GM21737 (cell line): ENCODE results near the gene MAML2.

Experiments used
- ATAC-seq: cut with Tn5 transposase; IDR thresholded peaks from one replicate; pipeline ENCODE4 v1.9.1; 2021; ENCODE audit warnings: mild to moderate bottlenecking, moderate library complexity; ENCODE audit not compliant: unreplicated experiment

The MAML2 gene

DNA sequence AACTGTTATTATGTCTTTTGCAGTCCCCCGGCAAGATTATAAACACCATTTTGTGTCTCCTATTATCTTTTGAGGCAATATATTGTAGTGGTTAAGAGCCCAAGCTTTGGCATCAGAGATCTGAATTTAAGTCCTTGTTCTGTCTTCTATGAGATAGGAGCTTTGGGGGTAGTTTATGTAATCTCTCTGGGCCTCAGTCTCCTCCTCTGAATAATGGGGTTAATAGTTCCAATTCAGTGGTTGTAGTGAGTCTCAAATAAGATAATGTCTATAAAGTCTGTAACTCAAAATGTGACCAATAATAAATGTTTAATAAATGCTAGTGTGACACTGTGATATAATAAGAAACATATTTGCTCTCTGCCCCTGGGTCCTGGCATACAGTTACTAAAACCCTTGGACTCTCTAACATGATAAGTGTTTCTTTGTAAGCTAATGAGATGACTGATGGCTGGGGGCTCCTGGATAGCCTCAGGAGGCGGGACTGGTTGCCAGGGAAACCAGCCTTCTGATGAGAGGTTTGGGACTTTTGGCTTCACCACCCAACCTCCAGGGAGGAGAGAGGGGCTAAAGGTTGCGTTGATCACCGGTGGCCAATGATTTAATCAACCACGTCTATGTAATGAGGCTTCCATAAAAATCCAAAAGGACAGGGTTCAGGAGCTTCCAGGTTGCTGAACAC is 235.7 kb downstream of the MAML2 start:
- no peak for ATAC-seq

DNA sequence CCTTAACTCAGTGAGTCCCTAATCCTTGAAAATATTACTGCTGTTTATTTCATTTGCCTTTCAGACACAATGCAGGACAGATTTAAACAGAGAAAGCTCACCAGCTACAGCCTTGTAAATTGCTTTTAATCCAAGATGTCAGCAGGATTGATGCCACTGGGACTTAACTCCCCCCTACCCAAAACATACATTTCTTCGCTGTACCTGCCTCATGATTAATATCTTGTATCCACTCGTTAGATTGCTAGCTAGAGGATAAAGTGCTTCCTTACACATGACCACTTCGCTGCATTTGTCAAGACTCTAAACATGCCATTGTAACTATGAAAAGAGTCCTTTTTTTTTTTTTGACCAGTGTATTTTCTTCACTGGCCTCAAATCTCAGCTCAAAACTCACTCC is 236.3 kb downstream of the MAML2 start:
- ATAC-seq: no peak

DNA sequence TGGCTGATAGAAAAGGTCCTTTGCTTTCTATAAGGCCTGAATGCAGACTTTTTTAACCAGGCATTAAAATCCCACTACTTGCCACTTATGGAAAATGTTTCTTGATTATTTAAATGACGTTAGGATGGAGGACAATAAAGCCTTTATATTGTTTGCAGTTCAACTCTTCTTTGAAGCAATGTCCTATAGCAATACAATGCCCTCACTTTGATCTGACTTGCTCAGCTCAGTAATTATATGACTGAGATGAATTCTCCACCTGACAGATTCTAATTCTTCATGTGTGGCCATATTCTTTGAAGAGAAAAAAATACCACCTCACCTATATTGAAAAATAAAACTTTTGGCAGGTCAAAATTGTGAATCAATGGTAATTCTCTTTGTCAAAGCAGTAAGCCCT is 237.1 kb downstream of the MAML2 start:
- ATAC-seq: no peak

DNA sequence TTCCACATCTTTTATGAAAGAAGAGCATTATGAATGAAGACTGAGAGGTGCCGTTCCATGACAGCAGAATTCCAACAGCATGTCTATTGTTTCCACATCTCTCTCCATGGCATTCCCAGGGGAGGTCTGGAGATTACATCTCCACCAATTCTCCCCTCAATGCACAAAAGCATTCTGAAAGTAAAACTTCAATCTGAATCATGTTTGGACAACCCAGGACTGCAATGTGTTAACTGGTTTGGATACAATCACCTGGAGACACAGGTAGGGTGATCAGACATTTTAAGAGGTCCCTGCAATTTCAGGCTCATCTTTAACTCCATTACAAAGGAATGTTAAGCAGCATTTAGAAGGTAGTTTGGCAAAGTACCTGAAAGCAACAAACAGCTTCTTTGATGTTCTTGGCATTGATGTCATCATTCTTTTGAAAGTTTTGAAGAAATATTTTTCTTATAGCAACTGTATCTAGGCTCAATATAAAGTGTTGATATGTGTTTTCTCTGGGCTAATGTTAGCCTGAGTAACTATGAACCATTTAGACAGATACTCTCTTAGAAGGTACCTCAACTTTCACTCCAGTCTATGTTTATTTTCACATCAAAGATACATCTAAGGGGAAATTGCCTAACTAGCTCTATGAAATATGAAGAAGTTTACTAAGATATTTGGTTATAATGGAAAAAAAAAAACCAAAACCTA is 237.6 kb downstream of the MAML2 start:
- no peak for ATAC-seq

- ATAC-seq: no peak
Observed at GRCh38 chr11:96104496-96104895, 238.5 kb downstream of the MAML2 start.

DNA sequence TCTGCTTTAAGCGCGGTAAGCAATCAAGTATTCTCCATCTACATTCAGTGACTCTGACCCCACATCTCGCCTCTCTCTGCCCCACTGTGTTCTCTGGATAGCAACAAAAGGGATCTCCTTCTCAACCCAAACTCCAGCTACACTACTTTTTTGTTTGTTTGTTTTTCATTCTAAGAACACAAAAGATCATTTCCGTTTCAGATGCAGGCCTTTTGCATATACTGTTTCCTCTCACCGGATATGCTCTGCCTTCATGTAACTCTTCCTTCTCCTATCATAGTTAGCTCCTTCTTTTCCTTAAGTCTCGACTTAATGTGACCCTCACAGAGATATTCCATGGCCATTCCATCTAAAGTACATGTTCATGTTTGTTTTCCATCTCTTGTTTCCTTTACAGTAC is 239.3 kb downstream of the MAML2 start:
- ATAC-seq: no peak

DNA sequence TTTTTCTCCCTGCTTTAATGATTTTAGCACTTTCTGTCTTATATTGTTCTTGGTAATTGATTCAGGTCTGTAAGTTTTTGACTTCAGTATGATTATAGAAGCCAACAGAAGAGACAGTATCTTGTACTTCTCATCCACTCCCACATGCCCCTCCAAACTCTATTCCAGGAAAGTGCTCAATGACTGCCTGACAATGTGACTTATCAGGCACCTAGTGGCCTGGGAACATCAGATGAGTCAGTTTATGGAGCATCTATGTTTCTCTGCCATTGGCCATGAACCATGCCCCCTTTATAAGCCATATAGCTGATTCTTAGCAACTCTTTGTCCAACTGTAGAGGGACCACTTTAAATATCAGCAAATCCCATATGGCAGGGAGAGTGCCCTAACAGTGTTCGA is 239.9 kb downstream of the MAML2 start:
- no peak for ATAC-seq

- no peak for ATAC-seq
Observed at GRCh38 chr11:96102664-96103078, 240.3 kb downstream of the MAML2 start.

DNA sequence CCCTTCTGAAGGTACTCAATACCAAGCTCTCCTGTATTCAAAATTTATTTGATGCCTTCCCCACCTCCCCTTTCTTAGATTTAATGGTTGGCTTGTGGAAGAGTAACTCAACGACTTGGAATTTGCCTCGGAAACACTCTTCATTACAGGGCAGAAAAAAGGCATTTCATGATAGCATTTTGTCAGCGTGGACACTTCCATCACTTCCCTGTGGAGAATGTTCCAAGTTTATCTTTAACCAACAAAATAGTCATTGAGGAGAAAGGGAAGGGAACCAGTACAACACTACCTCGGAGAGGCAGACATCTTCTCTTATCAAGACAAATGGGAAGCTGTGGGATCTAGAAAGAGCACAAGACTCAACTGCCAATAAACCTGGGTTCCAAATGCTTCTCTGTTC is 241.8 kb downstream of the MAML2 start:
- ATAC-seq: no peak

- no peak for ATAC-seq
Observed at GRCh38 chr11:96098511-96099241, 244.3 kb downstream of the MAML2 start.

GRCh38 chr11:96097844-96098421 is 245.1 kb downstream of the MAML2 start:
- ATAC-seq: no peak

DNA sequence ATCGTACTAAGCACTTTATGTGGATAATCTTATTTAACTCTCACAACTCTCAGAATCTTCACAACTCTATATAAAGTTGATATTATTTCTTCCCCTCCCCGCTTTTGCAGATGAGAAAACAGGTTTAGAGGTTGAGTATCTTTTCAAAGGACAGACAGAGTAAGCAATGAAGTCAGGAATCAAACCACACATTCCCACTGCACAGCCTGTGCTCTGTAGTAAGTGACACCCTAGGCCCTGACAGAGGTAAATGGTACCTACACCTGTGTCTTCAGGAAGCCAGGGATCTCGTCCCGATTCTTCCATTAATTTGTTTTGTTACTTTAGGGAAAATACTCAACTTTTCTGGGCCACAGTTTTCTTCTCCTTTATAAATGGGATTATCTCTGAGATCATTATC is 246.6 kb downstream of the MAML2 start:
- ATAC-seq: no peak

DNA sequence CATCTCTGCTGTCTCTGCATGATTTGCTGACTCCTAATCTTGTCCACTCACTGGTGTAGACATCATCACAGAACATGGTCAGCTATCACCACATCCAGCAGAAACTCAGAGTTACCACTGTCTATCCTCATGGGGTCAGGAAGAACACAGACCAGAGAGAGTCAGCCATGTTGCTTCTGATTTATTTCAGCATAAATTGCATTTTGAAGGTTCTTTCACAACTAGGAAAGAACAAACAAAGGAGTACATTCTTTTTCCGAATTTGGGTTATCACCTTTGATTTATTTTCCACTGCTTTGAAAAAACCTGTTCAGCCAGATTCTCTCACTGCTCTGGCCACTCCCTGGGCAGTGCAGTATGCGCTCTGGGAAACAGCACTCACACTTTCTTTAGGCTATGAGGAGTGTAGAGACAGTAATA is 247.1 kb downstream of the MAML2 start:
- no peak for ATAC-seq

DNA sequence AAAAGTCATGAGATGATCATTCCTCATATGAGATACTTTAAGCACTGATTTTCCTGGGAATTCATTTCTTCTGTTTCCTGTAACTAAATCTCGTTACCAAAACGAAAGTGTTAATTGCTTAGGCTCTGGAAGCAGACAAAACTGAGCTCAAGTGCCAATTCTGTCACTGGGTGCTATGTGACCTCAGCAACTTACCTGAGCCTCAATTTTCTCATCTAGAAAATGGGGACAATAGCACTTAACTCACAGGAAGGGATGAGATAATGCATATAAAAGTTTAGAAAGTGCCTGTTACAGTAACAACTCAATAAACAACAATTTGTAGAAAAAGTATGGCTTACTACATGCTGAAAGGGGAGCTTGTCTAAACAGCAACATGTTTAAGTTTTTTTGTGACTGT is 248.8 kb downstream of the MAML2 start:
- ATAC-seq: no peak

DNA sequence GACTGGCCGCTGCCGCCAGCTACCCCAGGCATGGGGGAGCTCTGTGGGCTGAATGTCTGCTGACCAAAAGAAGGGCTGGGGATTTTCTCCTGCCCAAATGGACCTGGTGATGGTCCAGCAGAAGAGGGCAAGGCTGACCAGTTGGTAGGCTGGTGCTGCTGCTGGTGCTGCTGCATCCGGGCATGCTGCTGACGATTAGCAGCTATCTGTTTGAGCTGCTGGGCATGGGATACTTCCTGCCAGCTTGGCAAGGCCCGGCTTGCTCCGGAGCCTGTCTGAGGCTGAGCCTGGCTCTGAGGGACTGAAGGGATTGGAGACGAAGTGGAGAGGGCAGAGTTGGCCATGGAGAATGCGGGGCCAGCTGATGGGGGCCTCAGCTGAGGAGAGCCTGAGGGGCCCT is 250.5 kb downstream of the MAML2 start:
- no peak for ATAC-seq

DNA sequence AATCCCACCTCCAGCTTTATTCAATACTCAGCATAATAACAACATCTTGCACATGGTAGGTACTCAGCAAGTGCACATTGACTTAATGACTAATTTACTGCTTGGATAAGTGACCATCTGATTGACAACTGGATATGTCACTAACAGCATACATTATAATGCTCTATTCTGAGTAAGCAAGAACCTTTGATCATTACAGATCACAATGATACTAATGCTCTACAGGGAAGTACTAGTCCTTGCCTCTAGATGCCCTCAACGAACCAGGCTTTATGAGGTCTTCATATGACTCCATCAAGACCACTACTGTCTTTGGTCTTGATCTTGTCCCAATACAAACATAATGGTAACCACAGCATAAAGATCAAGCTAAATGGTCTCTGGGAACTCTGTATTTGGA is 251.5 kb downstream of the MAML2 start:
- no peak for ATAC-seq

DNA sequence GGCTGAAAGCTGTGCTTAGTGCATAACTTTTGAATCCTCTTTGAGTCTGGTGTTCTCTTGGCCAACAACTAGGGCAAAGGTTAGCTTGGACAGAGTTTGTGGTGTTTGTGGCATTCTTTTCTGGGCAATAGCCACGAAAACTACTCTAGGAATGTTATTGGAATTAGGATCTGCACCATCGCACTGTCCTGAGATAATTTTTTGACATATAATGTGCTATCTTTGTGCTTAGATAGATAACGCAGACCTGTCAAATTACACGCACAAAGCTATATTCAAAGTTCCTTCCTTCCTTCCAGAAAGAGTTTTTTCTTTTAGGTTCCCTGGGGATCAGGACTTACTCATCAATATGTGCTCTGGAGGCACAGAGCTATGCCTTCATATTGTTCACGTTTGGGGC is 252.3 kb downstream of the MAML2 start:
- ATAC-seq: no peak

- no peak for ATAC-seq
Observed at GRCh38 chr11:96088914-96089313, 254.1 kb downstream of the MAML2 start.

DNA sequence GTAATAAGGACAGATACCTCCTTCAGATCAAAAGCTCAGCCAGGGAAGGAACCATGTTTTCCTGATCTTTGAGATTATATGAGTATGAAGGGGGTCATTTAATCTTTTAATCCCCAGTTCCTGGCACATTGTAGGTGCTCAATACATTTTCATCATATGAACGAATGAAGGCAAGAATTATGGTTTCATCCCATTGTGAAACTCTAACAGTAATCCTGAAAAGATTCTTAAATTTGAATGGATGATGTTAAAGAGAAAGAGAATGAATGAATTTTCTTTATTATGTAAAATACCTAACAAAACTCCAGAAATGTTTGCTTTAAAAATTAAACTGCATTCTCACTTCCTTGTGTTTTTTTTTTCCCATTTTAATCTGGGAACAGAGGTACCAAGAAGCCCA is 256.9 kb downstream of the MAML2 start:
- ATAC-seq: no peak

DNA sequence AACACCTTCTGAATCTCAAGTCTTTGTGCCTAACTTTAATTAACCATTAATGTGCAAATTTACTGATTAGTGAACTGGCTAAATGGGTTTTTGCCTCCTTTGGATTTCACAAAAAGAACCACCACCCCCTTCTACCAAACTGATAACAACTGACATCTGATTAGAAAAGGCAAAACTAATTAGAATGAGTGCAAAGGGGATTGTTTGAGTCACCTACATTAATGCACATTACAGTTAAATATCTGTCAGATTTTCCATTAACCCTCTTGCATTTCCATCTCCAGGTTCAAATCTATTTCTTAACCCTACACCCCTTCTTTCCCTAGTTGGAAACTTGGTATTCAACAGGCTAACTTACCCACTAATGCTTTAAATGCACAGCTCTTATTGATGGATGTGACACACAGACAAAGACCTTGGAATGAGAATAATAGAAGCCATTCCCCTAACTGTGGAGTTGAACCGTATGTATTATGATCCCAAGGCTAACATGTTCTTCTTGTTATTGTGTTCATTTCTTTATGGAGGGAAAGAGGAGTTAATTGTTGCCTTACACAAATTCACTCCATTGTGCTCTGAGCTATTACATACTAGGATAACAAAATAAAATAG is 257.6 kb downstream of the MAML2 start:
- no peak for ATAC-seq

- ATAC-seq: no peak
Observed at GRCh38 chr11:96084610-96085318, 258.2 kb downstream of the MAML2 start.
